NCI-H128 (cell line): Measurements from ENCODE around the gene NAT8L.

ENCODE experiments used
- DNase-seq: peaks from one replicate; lab custom pipeline; 2025; ENCODE audit not compliant: unreplicated experiment; lab: John Stamatoyannopoulos, UW

Gene NAT8L

GRCh38 chr4:2074588-2074987, 15.5 kb downstream of the NAT8L start:
- no peak for DNase-seq

GRCh38 chr4:2075171-2075986, 16.3 kb downstream of the NAT8L start:
- no peak for DNase-seq

DNA sequence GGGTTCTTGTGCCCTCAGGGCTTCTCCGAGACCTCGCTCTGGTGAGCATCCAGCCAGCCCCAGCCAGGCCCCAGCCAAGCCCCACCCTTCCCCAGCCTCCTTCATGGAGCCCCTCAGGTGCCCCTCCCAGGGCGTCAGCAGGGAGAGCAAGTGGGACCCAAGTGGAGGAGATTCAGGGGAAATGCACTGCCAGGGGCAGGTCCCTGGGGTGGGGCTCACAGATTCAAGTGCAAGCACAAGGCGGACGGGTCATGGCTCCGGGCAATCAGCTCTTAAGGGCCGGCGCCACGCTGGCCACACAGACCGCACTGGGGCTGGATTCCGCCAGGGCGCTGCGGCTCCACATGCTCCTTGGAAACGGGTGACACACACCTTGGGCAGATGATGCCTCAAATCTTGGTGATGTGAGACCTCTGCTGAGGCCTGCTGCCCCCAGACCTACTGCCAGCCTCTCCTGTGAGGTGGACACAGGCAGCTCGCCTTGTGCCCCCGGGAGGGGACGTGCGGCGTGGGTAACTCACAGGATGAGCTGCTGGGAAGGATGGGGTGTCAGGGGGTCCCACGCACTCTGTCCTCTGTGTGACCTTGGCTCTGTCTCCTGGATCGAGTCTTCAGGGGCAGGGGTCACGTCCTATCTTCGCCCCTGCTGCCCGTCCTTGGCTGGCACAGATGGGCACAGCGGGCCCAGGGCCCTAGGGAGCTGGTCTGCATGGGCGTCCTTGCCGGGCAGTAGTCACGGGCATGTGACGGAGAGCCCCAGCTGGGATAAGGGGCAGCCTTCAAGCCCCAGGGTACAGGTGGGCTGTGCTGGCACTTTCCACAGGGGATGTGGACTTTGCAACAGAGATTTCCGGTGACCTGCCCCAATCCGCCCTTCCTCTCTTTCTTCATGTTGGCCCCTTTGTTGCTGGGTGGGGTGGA, 17.1 kb downstream of the NAT8L start:
- no peak for DNase-seq

- DNase-seq: no peak
Measured at GRCh38 chr4:2076908-2077536, 17.9 kb downstream of the NAT8L start.

- no peak for DNase-seq
Measured at GRCh38 chr4:2077537-2078460, 18.7 kb downstream of the NAT8L start.

GRCh38 chr4:2078584-2078983, 19.5 kb downstream of the NAT8L start:
- no peak for DNase-seq

- DNase-seq: no peak
Measured at GRCh38 chr4:2079006-2079405, 19.9 kb downstream of the NAT8L start.

- DNase-seq: no peak
Measured at GRCh38 chr4:2079926-2080325, 20.8 kb downstream of the NAT8L start.

DNA sequence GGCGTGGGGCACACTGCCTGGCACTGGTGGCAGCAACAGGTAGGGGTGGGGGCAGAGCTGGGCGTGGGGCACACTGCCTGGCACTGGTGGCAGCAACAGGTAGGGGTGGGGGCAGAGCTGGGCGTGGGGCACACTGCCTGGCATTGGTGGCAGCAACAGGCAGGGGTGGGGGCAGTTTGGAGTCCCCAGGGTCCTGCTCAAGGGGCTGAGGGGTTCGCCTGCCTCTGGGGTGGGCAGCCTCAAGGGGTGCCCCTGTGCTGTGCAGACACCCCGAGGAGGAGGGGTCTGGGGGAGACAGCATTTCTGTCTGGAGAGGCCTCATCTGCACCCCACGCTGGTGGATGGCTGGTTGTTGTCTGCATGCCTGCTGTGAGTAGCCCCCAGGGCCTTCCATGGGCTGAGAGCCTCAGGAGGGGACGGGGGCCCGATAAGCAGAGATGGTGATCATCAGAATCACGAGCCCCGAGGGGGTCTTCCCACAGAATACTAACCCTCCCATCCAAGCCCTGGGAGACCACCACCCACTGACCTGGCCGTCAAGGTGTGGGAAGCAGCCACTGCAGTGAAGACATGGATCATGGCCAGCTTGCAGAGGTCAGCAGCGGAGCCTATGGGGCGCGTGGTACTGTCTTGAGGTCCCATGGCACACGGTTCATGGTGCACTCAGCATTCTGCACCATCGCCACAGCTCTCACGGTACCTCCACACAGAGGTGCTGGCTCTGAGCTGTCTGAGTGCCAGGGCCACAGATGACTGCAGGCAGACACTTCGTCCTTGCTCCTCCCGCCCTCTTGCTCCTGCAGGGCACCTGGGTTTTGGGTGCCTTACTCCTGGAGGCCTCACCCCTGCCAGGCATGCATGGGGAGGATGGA, 21.5 kb downstream of the NAT8L start:
- no peak for DNase-seq

DNA sequence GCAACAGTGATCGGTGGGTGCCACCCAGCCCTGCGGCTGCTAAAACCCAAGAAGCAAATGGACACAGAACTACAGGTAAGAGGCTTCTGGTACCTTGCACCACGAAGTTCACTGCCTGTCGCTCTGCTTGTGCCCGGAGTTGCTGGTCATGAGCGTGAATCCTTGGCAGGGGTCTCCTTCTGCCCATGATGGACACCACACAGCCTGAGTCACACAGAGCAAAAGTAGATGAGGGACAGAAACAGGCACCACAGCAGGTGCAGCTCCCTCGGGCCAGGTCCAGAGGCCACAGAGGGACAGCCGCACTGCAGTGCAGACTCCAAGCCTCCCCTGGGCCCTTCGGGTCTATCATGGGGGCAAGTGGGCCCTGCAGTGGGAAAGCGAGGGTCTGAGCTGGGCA, 22.4 kb downstream of the NAT8L start:
- no peak for DNase-seq

DNA sequence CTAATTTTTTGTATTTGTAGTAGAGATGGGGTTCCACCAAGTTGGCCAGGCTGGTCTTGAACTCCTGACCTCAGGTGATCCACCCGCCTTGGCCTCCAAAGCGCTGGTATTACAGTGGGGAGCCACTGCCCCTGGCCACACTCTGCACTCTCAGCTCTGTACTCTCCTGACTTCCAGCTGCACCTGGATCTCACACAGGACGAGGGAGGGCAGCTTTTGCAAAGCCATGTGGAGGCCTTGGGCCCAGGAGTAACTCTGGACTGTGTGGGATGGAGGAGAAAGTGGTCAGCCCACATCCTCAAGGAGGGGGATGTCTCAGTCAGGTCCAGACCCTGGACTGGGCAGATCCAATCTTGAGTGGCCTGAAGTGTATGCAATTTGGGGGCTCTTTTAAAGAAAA, 23.0 kb downstream of the NAT8L start:
- DNase-seq: no peak

- no peak for DNase-seq
Measured at GRCh38 chr4:2082627-2083026, 23.5 kb downstream of the NAT8L start.

GRCh38 chr4:2083116-2083825, 24.1 kb downstream of the NAT8L start:
- no peak for DNase-seq

DNA sequence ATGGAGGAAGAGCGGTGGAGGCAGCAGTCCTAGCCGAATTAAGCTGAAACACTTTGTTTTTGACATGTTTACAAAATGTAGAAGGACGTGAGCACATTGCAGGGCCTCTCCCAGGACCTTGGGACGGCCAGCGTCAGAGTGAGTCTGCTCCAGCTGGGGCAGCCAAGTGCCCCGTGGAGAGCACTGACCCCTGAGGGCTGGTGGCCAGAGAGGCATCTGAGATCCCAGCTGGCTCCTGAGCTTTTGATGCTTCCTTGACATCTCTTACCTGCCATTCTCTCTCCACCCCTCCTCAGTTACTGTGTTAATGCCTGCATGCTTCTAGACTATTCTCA, 24.7 kb downstream of the NAT8L start:
- DNase-seq: no peak

GRCh38 chr4:2084316-2084715, 25.2 kb downstream of the NAT8L start:
- DNase-seq: no peak

- no peak for DNase-seq
Measured at GRCh38 chr4:2085496-2085901, 26.4 kb downstream of the NAT8L start.

DNA sequence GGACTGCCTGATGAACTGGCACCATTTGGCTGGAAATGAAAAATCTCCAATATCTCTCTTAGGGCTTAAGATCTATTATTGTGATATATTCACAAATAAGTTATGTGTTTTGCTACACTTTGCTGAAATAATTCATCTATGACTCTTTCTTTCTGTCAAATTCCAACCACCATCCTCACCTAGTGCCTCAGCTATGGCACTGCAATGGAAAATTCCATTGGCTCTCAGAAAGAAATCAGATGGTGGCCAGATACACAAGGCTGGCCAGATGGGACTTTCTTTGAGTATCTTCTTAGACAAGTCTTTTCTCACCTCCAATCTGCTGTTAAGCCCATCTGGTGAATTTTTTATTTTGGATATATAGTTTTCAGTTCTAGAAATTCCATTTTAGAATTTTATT, 28.0 kb downstream of the NAT8L start:
- no peak for DNase-seq

- no peak for DNase-seq
Measured at GRCh38 chr4:2089222-2089621, 30.1 kb downstream of the NAT8L start.

- DNase-seq: no peak
Measured at GRCh38 chr4:2090642-2091041, 31.5 kb downstream of the NAT8L start.
